Globus pallidus (tissue), 1 donor: ENCODE results near the gene C1orf159.
A peak's percentile ranks its signal among the peaks of the same experiment; 100 is the strongest.

ENCODE experiments used
- DNase-seq: peaks from one replicate; pipeline ENCODE4 v3.0.0-alpha.2; 2015; ENCODE audit warnings: low spot score

C1orf159 gene

GRCh38 chr1:1132042-1132950 is 16.4 kb upstream of the C1orf159 start:
- no peak for DNase-seq

DNA sequence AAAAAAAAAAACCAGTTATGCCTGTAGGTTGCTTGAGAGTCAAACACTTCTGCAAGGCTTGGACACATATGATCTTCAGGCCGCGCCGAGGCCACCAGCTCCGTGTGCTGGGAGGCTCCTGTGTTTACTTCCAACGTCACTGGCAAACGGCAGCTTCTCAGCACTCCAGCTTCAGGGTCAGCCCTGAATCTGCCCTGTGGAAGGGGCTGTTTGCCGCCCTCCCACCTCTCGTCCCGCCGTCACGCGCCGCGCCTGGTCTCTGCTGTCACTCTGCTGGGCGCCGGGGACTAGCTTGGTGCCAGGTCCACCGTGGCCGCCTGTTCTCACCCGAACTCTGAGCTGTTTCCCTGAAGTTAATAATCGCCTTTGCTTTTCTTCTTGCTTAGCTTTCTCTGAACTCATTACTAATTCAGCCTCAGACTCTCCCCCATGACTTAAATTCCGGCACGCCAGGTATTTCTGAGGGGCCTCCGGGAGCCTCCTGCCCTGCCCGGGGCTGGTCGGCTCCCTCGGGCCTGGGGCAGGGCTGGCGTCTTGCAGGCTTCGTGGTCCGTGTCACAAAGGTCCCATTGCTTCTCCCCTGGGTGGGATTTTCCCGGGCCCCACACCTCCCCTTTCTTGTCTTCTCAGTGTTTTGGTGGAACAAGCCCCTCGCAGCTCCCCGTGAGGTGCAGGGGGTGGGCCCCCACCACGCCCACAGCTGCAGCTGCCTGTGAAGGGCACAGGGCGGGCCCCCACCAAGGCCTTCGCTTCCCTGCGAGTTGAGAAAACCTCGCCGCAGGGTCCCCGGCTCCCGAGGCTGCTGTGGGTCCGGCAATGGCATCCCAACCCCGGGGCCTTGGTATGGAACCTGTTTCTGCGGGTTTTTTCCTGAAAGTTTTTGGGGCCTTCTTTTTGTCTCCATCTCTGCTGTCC is 14.6 kb upstream of the C1orf159 start:
- no peak for DNase-seq

- DNase-seq: no peak
Measured at GRCh38 chr1:1129381-1129821, 13.5 kb upstream of the C1orf159 start.

GRCh38 chr1:1128454-1129139 is 12.7 kb upstream of the C1orf159 start:
- DNase-seq: no peak

DNA sequence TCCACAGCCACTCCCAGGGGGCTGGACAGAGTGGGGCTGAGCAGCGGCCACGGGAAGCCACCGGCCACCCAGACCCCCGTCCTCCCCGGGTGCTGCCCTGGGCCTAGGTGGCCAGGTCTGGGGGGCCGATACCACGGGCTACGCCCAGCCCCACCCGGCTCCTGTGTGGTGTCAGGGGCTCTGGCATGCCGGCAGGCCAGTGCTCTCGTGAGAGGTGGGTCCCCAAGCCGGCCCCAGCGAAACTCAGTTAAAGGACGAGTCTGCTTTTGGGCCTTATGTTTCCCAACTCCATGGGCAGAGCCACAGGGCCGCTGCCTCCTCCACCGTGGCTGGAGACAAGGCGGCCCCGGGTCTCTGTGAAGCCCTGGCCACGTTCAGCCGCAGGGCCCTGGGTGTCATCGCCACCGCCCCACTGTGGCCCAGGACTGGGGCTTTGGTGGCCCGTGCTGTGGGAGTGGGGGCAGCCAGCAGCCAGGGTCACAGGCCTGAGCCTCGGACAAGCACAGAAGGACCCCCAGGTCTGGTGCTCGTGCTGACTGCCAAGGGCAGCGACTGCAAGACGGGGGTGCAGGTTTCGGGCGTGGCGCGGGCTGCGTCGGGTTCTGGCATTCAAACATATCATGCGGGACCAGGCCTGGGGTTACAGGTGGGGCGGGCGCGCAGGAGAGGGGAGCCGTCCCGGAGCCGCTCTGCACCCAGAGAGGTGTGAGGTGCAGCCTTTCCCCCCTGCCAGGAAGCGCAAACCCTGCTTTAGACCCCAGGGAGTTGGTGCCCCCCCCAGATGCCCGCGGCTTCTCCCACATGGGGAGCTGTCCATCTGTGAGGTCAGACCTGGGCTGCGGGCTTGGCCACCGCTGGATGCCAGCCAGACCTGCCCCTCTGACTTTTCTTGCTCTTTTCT is 11.9 kb upstream of the C1orf159 start:
- DNase-seq: no peak

DNA sequence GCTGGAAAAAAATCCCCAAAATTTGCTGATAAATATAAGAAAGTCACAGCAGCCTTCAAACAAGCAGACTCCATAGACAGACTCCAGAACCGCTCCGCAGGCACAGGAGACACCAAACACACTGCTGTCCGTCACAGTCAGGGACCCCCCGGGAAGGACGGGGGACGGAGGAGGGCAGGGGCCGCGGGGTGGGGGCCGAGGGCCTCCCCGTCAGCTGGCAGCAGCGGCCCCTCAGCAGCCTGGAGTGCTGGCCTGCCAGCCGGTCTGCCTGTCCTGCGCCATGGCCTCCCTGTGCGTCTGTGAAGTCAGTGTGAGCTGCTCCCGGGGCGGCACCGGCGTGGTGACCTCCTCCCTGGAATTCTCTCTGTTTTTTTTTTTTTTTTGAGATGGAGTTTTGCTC is 10.1 kb upstream of the C1orf159 start:
- no peak for DNase-seq

DNA sequence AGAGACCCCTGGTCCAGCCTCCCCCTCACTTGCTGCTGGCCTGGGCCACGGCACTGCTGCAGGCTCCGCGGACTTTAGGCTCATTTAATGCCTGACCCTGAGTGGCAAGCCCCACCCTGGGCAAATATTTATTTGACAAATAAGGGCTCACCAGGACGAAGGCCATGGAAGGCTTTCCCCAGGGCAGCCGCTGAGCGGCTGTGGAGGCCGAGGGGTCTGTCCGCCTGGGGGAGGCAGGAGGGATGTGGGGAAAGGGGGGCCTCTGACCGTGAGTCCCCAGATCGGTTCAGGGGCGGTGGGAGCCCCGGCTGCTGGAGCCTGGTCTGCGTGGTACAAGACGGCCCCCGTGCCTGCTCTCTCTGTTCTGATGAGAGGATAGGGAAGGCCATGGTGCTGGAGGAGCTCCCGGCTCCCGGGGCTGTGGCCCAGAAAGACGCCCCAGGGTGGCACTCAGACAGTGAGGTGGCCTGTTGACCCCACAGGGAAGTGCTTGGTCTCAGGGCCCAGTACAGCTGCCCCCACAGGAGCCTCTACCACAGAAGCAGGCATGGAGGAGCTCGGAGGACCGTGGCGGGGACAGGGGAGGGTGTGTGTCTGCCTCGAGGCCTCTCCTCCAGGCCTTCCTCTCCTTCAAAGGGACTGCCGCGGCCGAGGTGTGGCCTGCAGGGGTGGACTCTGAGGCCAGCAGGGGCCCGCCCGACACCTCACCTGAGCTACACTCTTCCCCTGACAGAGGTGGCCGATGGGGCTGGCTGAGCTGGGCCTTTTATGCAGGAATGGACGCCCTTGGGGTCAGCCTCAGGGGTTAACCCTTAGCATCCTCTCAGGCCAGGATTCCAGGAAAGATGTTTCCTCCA is 9.1 kb upstream of the C1orf159 start:
- DNase-seq: no peak

- DNase-seq: no peak
Measured at GRCh38 chr1:1124508-1124785, 8.6 kb upstream of the C1orf159 start.

- no peak for DNase-seq
Measured at GRCh38 chr1:1123581-1124507, 8.0 kb upstream of the C1orf159 start.

DNA sequence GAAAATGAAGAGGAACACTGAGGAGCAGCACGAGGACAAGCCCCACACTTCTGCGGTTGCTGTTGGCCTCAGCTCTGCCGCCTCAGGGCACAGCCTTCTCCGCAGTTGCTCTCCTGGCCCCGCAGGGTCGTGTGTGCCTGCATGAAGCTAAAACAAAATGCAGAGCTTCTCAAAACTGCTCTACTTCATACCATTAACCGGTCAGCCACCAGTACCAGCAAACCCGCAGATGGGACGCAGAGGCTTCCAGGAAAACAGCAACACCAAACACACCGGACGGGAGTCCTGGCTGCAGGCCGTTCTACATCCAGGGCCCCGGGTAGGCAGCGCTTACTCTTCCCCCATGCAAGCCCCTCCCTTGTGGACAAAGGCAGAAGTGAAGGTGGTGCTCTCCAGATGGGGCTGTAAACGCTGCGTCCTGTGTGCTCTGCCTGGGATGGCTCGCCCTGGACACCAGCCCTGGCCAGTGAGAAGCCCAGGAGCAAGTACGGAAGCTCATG is 7.1 kb upstream of the C1orf159 start:
- no peak for DNase-seq

GRCh38 chr1:1122078-1122811 is 6.4 kb upstream of the C1orf159 start:
- DNase-seq: peak; percentile 70

DNA sequence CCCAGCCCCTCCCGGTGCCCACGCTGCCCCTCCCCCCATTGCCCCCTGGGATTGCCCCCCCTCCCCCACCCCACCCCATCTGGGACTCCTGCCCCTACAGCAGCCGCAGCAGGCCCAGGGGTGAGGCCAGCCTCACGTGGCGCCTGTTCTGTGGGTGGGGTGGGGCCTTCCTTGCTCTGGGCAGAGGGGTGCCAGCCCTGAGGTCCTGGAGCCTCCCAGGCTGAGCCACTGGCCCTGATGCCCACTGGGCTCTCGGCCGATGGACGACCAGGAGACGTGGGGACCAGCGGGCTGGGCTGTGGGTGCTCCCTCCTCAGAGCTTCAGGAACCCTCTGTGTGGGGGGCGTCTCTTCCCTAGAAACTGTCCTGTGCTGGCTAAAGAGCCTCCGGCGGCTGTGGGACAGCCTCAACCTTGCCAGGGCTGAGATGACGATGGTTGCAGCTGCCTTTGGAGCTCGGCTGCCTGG is 5.8 kb upstream of the C1orf159 start:
- DNase-seq: no peak

GRCh38 chr1:1120866-1121591 is 5.1 kb upstream of the C1orf159 start:
- no peak for DNase-seq

DNA sequence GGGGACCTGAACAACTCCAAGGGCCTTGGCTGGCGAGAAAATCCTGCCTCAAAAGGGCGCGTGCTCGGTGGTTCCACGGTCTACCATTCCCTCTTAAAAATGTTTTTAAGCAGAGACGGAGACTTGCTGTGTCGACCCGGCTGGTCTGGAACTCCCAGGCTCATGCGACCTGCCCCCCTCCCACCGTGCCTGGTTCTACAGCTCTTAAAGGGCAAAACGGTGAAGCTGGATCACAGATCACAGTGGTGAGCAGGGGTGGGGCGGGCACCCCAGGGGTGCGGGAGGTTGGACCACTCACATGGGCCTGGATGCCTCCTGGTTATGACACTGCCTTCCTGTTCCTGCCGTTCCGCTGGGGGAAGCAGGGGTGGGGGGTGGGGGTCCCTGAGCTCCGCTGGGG is 4.2 kb upstream of the C1orf159 start:
- DNase-seq: no peak

- no peak for DNase-seq
Measured at GRCh38 chr1:1119272-1119890, 3.5 kb upstream of the C1orf159 start.

DNA sequence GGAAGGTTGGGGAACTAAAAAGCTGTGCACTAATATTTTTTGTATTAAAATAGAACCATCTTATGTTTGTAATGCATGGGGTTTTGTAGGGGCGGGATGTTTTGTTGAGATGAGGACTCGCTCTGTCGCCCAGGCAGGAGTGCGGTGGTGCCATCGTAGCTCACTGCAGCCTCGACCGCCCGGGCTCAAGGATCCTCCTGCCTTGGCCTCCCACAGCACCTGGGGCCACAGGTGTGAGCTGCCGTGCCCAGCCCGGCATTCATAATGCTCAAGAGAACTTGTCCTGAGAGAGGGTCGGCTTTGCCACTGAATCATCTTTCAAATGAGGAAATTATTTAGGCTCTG is 3.0 kb upstream of the C1orf159 start:
- DNase-seq: no peak
